Measurements from ENCODE around the gene PRR9.

Gene PRR9

DNA sequence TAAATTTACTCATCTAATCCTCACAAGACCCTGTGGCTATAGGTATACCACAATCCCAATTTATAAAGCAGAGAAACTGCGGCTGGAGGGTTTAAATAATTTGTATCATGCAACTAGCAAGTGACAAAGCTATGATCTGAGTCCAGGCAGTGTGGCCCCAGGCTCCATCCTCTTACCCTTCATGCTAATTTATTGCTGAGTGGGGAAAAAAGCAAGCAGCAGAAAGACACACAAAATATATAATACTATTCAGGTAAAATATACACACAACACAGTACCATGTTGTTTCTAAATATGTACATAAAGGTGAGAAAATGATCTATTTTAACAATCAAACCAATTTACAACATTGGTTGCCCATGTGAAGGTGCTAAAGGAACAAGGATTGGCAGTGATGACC, 24.8 kb downstream of the PRR9 start:
- H3K4me3 ChIP-seq (ENCODE audit: low read depth, low read length) = no peak overlapping the region
- no peak for DNase-seq (ENCODE audit: low read depth)
- TF ChIP-seq, protein P1, sequence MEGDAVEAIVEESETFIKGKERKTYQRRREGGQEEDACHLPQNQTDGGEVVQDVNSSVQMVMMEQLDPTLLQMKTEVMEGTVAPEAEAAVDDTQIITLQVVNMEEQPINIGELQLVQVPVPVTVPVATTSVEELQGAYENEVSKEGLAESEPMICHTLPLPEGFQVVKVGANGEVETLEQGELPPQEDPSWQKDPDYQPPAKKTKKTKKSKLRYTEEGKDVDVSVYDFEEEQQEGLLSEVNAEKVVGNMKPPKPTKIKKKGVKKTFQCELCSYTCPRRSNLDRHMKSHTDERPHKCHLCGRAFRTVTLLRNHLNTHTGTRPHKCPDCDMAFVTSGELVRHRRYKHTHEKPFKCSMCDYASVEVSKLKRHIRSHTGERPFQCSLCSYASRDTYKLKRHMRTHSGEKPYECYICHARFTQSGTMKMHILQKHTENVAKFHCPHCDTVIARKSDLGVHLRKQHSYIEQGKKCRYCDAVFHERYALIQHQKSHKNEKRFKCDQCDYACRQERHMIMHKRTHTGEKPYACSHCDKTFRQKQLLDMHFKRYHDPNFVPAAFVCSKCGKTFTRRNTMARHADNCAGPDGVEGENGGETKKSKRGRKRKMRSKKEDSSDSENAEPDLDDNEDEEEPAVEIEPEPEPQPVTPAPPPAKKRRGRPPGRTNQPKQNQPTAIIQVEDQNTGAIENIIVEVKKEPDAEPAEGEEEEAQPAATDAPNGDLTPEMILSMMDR (IDR thresholded peaks at IDR 0.05; ENCODE audit: insufficient read depth, low read depth, low read length, missing control alignments) = no peak

DNA sequence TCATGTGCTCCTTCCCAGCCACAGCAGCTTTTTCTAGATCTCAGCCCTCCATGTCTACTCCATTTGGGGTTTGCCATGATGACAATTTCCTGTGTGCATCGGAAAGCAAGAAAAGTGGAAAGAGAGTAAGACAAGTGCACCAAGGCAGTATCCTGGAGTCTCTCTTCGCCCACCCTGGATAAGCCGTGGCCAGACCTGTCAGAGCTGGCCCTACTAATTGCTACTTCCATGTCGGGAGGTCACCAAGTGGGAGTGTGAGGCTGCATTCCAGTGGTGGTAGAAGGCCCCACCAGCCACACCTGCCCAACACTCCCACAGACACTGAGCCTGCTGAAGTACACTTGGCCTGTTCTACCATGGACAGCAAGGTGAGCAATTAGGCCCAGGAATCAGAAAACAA, 28.1 kb downstream of the PRR9 start:
- DNase-seq (ENCODE audit: low read depth) = no peak
- no peak overlapping the region for H3K4me3 ChIP-seq (ENCODE audit: low read depth, low read length)
- TF ChIP-seq, protein P1 (IDR thresholded peaks at IDR 0.05; ENCODE audit: insufficient read depth, low read depth, low read length, missing control alignments) = no peak

DNA sequence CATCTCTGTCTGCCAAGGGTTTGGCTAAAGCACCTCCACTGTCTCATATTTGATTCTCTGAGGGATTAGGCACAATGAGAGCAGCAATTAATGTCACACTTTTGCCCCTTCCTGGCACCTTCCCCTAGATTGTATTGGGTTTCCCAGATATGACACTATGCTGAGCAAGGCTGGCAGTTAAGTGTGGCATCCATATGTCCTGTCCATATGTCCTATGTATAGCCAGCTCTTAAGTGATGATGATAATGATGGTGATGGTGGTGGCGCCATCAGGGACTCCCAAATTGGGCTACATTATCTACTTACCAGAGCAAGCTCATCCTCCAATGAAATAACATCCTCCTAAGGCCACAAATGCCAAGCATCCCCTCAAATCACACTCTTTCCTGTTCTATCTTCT, 28.6 kb downstream of the PRR9 start:
- H3K4me3 ChIP-seq (ENCODE audit: low read depth, low read length) = no peak overlapping the region
- TF ChIP-seq, protein P1 (IDR thresholded peaks at IDR 0.05; ENCODE audit: insufficient read depth, low read depth, low read length, missing control alignments) = no peak
- DNase-seq (ENCODE audit: low read depth) = no peak

DNA sequence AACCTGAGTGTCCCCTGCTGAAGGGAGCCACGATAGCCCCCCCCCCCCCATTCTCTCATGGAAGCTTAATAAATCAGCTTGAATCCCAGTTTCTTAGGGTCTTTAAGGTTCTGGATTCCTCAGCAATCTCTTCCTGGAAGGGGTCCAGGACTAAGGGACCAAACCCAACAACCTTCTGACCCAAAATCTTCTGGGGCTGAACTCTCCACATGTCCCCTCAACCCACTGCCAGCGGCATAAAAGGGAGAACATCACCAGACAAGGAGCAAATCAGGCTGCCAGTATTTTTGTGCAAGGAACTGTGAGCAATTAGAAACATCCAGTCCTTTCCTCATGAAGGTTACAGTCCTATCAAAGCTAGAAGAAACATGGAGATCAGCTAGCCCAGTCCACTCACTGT, 29.4 kb downstream of the PRR9 start:
- DNase-seq (ENCODE audit: low read depth) = no peak
- H3K4me3 ChIP-seq (ENCODE audit: low read depth, low read length) = no peak overlapping the region
- TF ChIP-seq, protein P1 (IDR thresholded peaks at IDR 0.05; ENCODE audit: insufficient read depth, low read depth, low read length, missing control alignments) = no peak

DNA sequence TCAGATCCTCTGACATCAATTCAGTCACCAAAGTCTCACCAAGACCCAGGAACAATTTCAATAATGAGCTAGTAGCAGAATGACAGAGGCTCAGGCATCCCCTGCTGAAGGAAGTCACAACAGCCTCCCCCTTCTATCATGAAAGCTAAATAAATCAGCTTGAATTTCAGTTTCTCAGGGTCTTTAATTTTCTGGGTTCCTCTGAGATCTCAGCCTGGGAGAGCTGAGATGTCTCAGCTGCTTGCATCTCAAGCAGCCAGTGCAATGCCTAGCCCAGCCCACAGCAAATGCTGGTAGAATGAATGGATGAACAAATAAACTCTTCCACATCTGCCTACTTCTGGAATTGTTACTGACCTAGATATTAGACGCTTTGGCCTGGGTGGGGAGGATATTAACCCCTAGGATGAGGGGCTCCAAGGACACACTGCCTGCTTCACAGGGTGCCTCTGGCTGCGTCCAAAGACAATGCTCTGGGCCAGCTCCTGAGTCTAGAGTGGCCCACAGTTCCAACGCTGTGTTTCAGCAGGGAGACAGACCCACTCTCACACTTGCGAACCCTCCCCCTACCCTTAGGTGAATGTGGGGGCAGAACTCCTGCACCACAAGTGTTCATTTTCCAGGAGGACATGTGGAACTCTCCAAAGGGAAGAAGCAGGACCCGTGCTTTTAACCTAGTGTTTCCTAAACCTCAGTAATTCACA, 30.9 kb downstream of the PRR9 start:
- TF ChIP-seq, protein P1 (IDR thresholded peaks at IDR 0.05; ENCODE audit: insufficient read depth, low read depth, low read length, missing control alignments) = no peak
- DNase-seq (ENCODE audit: low read depth) = no peak
- no peak overlapping the region for H3K4me3 ChIP-seq (ENCODE audit: low read depth, low read length)

DNA sequence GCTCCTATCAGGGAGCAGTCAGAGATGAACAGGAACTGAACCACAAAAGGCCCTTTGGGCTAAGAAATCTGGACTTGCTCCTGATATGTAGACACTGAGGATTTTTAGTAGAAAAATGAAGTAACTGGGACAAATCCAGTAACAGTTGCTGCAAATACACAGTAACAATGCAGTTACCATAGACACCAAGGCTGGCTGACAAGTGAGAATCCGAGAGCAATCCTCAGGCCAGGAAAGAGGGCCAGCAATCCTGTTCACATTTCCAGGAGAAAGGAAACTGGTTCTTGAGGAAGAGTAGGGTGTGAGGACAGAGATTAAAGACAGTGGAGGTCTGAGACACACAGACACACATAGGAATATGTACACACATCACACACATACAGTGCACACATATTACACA, 32.8 kb downstream of the PRR9 start:
- H3K4me3 ChIP-seq (ENCODE audit: low read depth, low read length) = no peak overlapping the region
- TF ChIP-seq, protein P1 (IDR thresholded peaks at IDR 0.05; ENCODE audit: insufficient read depth, low read depth, low read length, missing control alignments) = no peak
- no peak for DNase-seq (ENCODE audit: low read depth)

DNA sequence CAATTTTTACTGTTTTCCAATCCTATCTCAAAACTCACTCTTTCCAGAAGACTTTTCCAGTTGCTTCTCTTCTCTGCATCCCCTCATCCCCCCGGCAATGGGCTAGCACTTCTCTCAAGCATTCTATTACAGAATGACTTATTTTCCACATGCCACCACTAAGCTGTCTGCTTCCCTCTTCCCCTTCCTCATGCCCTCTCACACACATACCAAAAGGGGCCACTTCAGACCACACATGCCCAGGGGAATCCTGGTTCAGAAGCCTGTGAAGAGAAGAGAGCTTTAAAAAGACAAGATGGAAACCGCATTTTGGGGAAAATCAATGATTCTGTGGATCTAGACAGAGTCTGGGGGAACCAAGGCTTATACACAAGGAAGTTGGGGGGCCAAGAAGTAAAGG, 33.7 kb downstream of the PRR9 start:
- TF ChIP-seq, protein P1 (IDR thresholded peaks at IDR 0.05; ENCODE audit: insufficient read depth, low read depth, low read length, missing control alignments) = no peak
- no peak overlapping the region for H3K4me3 ChIP-seq (ENCODE audit: low read depth, low read length)
- no peak for DNase-seq (ENCODE audit: low read depth)
